Measurements from ENCODE around the gene AFP.

AFP gene

GRCh38 chr4:73414936-73415271, 21.1 kb upstream of the AFP start:
- no peak for DNase-seq (ENCODE audit: low read depth in 2 of 2)

- no peak for DNase-seq (ENCODE audit: low read depth in 2 of 2)
Measured at GRCh38 chr4:73415807-73416238, 20.2 kb upstream of the AFP start.

- DNase-seq (ENCODE audit: low read depth in 2 of 2), result no peak
Measured at GRCh38 chr4:73416423-73417087, 19.5 kb upstream of the AFP start.

GRCh38 chr4:73417342-73417741, 18.7 kb upstream of the AFP start:
- DNase-seq (ENCODE audit: low read depth in 2 of 2), result no peak

DNA sequence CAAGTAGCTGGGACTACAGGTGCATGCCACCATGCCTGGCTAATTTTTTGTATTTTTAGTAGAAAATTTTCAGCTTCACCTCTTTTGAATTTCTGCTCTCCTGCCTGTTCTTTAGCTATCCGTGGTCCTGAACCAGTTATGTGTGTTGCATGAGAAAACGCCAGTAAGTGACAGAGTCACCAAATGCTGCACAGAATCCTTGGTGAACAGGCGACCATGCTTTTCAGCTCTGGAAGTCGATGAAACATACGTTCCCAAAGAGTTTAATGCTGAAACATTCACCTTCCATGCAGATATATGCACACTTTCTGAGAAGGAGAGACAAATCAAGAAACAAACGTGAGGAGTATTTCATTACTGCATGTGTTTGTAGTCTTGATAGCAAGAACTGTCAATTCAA, 18.0 kb upstream of the AFP start:
- no peak for DNase-seq (ENCODE audit: low read depth in 2 of 2)

DNA sequence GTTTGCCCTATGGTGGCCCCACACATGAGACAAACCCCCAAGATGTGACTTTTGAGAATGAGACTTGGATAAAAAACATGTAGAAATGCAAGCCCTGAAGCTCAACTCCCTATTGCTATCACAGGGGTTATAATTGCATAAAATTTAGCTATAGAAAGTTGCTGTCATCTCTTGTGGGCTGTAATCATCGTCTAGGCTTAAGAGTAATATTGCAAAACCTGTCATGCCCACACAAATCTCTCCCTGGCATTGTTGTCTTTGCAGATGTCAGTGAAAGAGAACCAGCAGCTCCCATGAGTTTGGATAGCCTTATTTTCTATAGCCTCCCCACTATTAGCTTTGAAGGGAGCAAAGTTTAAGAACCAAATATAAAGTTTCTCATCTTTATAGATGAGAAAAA, 17.3 kb upstream of the AFP start:
- DNase-seq (ENCODE audit: low read depth in 2 of 2), result no peak

GRCh38 chr4:73419106-73420038, 16.6 kb upstream of the AFP start:
- no peak for DNase-seq (ENCODE audit: low read depth in 2 of 2)

- no peak for DNase-seq (ENCODE audit: low read depth in 2 of 2)
Measured at GRCh38 chr4:73420615-73421014, 15.4 kb upstream of the AFP start.

- no peak for DNase-seq (ENCODE audit: low read depth in 2 of 2)
Measured at GRCh38 chr4:73421708-73422457, 14.1 kb upstream of the AFP start.

- DNase-seq (ENCODE audit: low read depth in 2 of 2), result no peak
Measured at GRCh38 chr4:73422458-73422752, 13.6 kb upstream of the AFP start.

DNA sequence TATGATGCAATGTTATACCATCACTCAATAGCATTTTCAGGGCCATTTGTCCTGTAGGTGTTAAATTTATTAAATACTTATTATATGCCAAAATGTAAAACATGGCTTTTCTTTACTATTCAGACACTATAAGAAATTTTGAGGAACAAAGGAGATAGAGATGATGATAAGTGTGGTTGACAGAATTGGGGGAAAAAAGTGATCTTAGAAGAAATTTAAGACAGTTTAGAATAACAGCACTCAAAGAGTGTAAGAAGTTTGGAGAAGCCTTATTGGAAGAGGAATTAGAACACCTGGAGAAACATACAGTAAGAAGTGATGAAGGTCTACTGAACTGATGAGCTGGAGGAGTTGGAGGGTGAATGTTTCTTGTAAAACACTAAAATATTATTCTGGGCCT, 12.8 kb upstream of the AFP start:
- DNase-seq (ENCODE audit: low read depth in 2 of 2), result no peak

DNA sequence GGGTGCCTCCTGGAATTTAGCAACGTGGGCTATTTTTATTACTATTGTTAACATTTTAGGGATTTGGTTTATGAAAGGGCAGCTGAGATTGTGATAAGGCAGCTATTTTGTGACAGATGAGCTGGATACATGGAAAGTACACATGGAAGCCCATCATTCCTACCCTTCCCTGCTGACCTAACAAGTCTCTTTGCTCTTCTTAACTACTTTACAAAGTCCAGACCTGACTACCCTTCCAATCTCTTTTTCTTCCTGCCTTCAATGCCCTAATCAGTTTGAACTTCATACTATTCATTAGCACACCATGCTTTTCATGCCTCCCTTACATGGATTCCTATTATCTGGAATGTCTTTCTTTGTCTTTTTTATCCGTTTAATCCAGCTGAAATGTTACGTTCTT, 9.4 kb upstream of the AFP start:
- DNase-seq (ENCODE audit: low read depth in 2 of 2), result no peak

GRCh38 chr4:73429118-73429517, 6.9 kb upstream of the AFP start:
- no peak for DNase-seq (ENCODE audit: low read depth in 2 of 2)

GRCh38 chr4:73429826-73430587, 6.0 kb upstream of the AFP start:
- DNase-seq (ENCODE audit: low read depth in 2 of 2), result no peak

- no peak for DNase-seq (ENCODE audit: low read depth in 2 of 2)
Measured at GRCh38 chr4:73431813-73432168, 4.2 kb upstream of the AFP start.

DNA sequence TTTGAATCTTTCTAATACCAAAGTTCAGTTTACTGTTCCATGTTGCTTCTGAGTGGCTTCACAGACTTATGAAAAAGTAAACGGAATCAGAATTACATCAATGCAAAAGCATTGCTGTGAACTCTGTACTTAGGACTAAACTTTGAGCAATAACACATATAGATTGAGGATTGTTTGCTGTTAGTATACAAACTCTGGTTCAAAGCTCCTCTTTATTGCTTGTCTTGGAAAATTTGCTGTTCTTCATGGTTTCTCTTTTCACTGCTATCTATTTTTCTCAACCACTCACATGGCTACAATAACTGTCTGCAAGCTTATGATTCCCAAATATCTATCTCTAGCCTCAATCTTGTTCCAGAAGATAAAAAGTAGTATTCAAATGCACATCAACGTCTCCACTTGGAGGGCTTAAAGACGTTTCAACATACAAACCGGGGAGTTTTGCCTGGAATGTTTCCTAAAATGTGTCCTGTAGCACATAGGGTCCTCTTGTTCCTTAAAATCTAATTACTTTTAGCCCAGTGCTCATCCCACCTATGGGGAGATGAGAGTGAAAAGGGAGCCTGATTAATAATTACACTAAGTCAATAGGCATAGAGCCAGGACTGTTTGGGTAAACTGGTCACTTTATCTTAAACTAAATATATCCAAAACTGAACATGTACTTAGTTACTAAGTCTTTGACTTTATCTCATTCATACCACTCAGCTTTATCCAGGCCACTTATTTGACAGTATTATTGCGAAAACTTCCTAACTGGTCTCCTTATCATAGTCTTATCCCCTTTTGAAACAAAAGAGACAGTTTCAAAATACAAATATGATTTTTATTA, 3.6 kb upstream of the AFP start:
- no peak for DNase-seq (ENCODE audit: low read depth in 2 of 2)

- DNase-seq (ENCODE audit: low read depth in 2 of 2), result no peak
Measured at GRCh38 chr4:73433140-73433539, 2.9 kb upstream of the AFP start.

DNA sequence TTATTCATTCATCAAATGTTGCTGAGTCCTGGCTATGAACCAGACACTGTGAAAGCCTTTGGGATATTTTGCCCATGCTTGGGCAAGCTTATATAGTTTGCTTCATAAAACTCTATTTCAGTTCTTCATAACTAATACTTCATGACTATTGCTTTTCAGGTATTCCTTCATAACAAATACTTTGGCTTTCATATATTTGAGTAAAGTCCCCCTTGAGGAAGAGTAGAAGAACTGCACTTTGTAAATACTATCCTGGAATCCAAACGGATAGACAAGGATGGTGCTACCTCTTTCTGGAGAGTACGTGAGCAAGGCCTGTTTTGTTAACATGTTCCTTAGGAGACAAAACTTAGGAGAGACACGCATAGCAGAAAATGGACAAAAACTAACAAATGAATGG, 1.7 kb upstream of the AFP start:
- DNase-seq (ENCODE audit: low read depth in 2 of 2), result no peak

DNA sequence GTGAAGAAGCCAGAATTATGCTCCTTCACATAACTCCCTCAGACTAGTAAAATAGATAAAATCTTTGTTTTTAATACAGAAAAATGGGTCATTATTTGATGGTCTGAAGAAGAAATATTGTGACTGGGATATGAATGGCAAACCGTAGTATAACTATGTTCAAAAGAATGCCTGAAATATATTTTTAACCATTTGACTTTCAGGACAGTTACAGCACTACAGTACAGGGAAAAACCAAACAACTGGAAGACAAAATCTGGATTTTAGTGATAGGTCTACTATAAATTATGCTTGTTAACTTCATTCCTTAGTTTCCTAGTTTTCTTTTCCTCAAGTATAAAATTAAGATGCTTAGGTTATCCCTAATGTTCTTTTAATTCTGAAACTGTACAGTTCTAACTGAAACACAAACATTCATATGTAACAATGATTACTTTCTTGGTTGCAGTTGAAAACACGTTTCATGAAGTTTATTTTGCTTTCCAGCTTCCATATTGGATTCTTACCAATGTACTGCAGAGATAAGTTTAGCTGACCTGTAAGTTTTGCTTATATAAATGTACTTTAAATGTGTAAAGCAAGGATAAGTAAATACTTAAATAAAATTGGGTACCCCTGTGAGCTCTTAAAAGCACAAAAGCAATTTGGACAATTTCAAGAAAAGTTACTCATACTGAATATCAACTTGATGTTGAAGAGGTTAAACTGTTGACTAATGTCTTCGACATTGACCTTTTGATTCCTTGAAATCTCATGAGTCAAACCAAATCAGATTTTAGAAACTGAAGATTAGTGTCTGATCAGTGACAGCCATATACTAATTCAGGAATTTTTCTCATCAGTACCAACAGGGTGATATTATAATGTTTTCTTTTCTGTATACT, 895 bp downstream of the AFP start:
- DNase-seq (ENCODE audit: low read depth in 2 of 2), result no peak

DNA sequence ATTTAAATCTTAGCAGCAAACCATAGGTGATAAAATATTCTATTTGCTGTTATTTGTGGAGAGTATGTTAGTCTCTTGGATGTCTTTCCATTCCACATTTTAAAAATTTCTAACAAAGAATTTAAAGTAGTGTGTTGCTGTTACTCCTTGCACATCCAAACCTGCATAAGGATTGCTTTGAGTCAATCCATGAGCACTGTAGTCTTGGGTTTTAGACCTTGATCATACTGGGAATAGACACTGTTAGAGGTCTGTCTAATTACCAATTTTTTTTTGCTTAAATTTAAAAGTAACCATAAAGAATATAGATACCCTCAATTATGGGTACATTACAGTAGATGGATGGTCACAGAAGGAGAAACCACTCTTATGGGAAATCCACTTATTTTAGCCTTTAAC, 1.5 kb downstream of the AFP start:
- no peak for DNase-seq (ENCODE audit: low read depth in 2 of 2)
